B cell (primary cell): ENCODE results near the gene DOCK4.

Experiments used
- EZH2 ChIP-seq: IDR thresholded peaks from 2 replicates; pipeline ENCODE4 v1.6.1; 2012; ENCODE audit warnings: borderline replicate concordance, low read depth, mild to moderate bottlenecking, moderate library complexity, low read length; ENCODE audit not compliant: insufficient read depth, poor library complexity, severe bottlenecking
- TF ChIP-seq, protein P1 (sequence below): fragments of 200-600 bp; IDR thresholded peaks from one replicate; pipeline ENCODE4 v1.8.0; 2022; ENCODE audit warnings: antibody characterized with exemption, mild to moderate bottlenecking

- TF ChIP-seq, protein P1, sequence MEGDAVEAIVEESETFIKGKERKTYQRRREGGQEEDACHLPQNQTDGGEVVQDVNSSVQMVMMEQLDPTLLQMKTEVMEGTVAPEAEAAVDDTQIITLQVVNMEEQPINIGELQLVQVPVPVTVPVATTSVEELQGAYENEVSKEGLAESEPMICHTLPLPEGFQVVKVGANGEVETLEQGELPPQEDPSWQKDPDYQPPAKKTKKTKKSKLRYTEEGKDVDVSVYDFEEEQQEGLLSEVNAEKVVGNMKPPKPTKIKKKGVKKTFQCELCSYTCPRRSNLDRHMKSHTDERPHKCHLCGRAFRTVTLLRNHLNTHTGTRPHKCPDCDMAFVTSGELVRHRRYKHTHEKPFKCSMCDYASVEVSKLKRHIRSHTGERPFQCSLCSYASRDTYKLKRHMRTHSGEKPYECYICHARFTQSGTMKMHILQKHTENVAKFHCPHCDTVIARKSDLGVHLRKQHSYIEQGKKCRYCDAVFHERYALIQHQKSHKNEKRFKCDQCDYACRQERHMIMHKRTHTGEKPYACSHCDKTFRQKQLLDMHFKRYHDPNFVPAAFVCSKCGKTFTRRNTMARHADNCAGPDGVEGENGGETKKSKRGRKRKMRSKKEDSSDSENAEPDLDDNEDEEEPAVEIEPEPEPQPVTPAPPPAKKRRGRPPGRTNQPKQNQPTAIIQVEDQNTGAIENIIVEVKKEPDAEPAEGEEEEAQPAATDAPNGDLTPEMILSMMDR, result no peak
- TF ChIP-seq EZH2, result no peak
Measured at GRCh38 chr7:111827863-111828504, 378.2 kb downstream of the DOCK4 start.
